Thymus (tissue), 11 donors: ENCODE data around the gene ANKRD29. TPM values are rescaled to one million over a fixed set of nuclear protein-coding genes. Genes with fewer than 3 reads are reported as not detected.

Experiments used
- DNase-seq, 9 donors: peaks; one replicate each; pipeline ENCODE4 v3.0.0-alpha.2; 2013; ENCODE audit warnings: low spot score in 9 of 9, low read depth in 6 of 9, missing footprints in 1 of 9
- H3K27ac ChIP-seq, 2 donors: one replicate each; pipeline ENCODE4 v1.5.1; 2013; ENCODE audit warnings: control low read depth in 1 of 2, low read depth in 1 of 2, low read length in 1 of 2, mild to moderate bottlenecking in 1 of 2, moderate library complexity in 1 of 2
- H3K27me3 ChIP-seq, 2 donors: one replicate each; pipeline ENCODE4 v1.5.1; 2013; ENCODE audit warnings: low read length in 1 of 2; ENCODE audit not compliant: control insufficient read depth in 2 of 2, insufficient read depth in 1 of 2
- H3K36me3 ChIP-seq, 2 donors: one replicate each; pipeline ENCODE4 v1.5.1; 2013; ENCODE audit warnings: low read length in 1 of 2, mild to moderate bottlenecking in 1 of 2, moderate library complexity in 1 of 2; ENCODE audit not compliant: control insufficient read depth in 2 of 2, insufficient read depth in 2 of 2
- H3K4me1 ChIP-seq, 2 donors: one replicate each; pipeline ENCODE4 v1.5.1; 2013; ENCODE audit warnings: low read length in 2 of 2; ENCODE audit not compliant: control insufficient read depth in 2 of 2, insufficient read depth in 2 of 2
- H3K4me3 ChIP-seq, 2 donors: one replicate each; pipeline ENCODE4 v1.5.1; 2013; ENCODE audit warnings: low read length in 2 of 2, control low read depth in 1 of 2, mild to moderate bottlenecking in 1 of 2
- H3K9me3 ChIP-seq, 2 donors: one replicate each; pipeline ENCODE4 v1.5.1; 2013; ENCODE audit warnings: low read length in 1 of 2, mild to moderate bottlenecking in 1 of 2; ENCODE audit not compliant: control insufficient read depth in 2 of 2, insufficient read depth in 1 of 2
- WGBS: extraction: QIAGEN DNeasy Blood & Tissue Kit; methylation state at CpG from one replicate; pipeline ENCODE4 v1.1.7; 2013; 5-methylcytosine and 5-hydroxymethylcytosine counted together
- polyA plus RNA-seq: library from polyadenylated mRNA; stranded (reverse); fragments of 200-250 nt; gene quantifications from one replicate; pipeline ENCODE4 v1.2.3, GENCODE V29; 2013
- total RNA-seq: library from RNA; stranded (reverse); fragments of 120-200 nt; gene quantifications from one replicate; pipeline ENCODE4 v1.2.4, GENCODE V29; 2013
- donor health status: healthy.

The ANKRD29 gene
- total and polyA plus RNA-seq, 2 donors: 3.4 to 13.0 TPM

GRCh38 chr18:23595591-23595990 is 67.1 kb downstream of the ANKRD29 start:
- Histone ChIP-seq H3K27me3 (no peaks in the 10 kb centered on the region), H3K36me3 (no peaks in the 10 kb centered on the region), H3K27ac (no peak overlapping the region), H3K4me3 (no peak overlapping the region), H3K9me3 (no peaks in the 10 kb centered on the region), H3K4me1 (no peaks in the 10 kb centered on the region)
- WGBS: 98% methylated on average over 7 of the region's 7 CpGs
- no peak for DNase-seq

GRCh38 chr18:23593720-23594119 is 69.0 kb downstream of the ANKRD29 start:
- Histone ChIP-seq H3K36me3 (no peaks in the 10 kb centered on the region), H3K4me1 (no peaks in the 10 kb centered on the region), H3K9me3 (no peaks in the 10 kb centered on the region), H3K4me3 (no peak overlapping the region), H3K27ac (no peak overlapping the region), H3K27me3 (peaks cover 0 to 2% of the 10 kb centered on the region in 2 donors)
- no peak for DNase-seq
- WGBS: 98% methylated on average over 2 of the region's 2 CpGs

- H3K36me3 ChIP-seq: no peaks in the 10 kb centered on the region
- no peak overlapping the region for H3K4me3 ChIP-seq
- no peaks in the 10 kb centered on the region for H3K9me3 ChIP-seq
- peaks cover 0 to 2% of the 10 kb centered on the region in 2 donors for H3K27me3 ChIP-seq
- H3K27ac ChIP-seq: no peak overlapping the region
- no peaks in the 10 kb centered on the region for H3K4me1 ChIP-seq
- WGBS: 99% methylated on average over 2 of the region's 2 CpGs
- no peak for DNase-seq
Measured at GRCh38 chr18:23592911-23593310, 69.8 kb downstream of the ANKRD29 start.

GRCh38 chr18:23591011-23591410 is 71.7 kb downstream of the ANKRD29 start:
- Histone ChIP-seq H3K27me3 (peaks cover 0 to 7% of the 10 kb centered on the region in 2 donors), H3K9me3 (no peaks in the 10 kb centered on the region), H3K4me1 (peaks cover 0 to 4% of the 10 kb centered on the region in 2 donors), H3K4me3 (no peak overlapping the region), H3K27ac (no peak overlapping the region), H3K36me3 (no peaks in the 10 kb centered on the region)
- WGBS: 100% methylated on average over 1 of the region's 1 CpG
- no peak for DNase-seq

DNA sequence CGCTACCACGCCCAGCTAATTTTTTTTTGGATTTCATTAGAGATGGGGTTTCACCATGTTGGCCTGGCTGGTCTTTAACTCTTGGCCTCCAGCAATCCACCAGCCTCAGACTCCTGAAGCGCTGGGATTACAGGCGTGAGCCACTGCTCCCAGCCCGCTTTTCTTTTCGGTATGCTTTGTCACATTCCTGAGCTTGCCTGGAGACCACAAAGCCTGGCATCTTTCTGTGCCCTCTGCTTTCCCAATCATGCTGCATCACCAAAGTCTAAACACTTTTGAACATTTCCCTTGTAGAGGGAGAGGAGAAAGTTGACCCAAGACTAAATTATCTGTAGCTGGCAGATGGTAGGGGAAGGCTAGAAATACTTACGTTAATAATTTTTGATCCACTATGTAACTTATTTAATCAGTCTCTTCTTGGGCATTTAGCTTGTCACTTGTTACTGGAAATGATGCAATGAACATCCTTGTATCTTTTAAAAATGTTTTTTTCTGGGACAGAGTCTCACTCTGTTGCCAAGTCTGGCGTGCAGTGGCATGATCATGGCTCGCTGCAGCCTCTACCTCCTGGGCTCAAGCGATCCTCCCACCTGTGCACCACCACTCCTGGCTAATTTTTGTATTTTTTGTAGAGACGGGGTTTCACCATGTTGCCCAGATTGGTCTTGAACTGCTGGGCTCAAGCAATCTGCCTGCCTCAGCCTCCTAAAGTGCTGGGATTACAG is 73.7 kb downstream of the ANKRD29 start:
- 94% methylated on average over 11 of the region's 11 CpGs for WGBS
- Histone ChIP-seq H3K4me3 (no peak overlapping the region), H3K36me3 (no peaks in the 10 kb centered on the region), H3K4me1 (peaks cover 5 to 18% of the 10 kb centered on the region in 2 donors), H3K27me3 (peaks cover 0 to 7% of the 10 kb centered on the region in 2 donors), H3K27ac (no peak overlapping the region), H3K9me3 (no peaks in the 10 kb centered on the region)
- DNase-seq: no peak

GRCh38 chr18:23587220-23587642 is 75.5 kb downstream of the ANKRD29 start:
- no peak for DNase-seq
- H3K9me3 ChIP-seq: no peaks in the 10 kb centered on the region
- peaks cover 0 to 4% of the 10 kb centered on the region in 2 donors for H3K36me3 ChIP-seq
- H3K27ac ChIP-seq: no peak overlapping the region
- 49% methylated on average over 7 of the region's 7 CpGs for WGBS
- peaks cover 5 to 20% of the 10 kb centered on the region in 2 donors for H3K4me1 ChIP-seq
- H3K4me3 ChIP-seq: peak overlapping the region; percentile 99
- H3K27me3 ChIP-seq: peaks cover 0 to 7% of the 10 kb centered on the region in 2 donors

DNA sequence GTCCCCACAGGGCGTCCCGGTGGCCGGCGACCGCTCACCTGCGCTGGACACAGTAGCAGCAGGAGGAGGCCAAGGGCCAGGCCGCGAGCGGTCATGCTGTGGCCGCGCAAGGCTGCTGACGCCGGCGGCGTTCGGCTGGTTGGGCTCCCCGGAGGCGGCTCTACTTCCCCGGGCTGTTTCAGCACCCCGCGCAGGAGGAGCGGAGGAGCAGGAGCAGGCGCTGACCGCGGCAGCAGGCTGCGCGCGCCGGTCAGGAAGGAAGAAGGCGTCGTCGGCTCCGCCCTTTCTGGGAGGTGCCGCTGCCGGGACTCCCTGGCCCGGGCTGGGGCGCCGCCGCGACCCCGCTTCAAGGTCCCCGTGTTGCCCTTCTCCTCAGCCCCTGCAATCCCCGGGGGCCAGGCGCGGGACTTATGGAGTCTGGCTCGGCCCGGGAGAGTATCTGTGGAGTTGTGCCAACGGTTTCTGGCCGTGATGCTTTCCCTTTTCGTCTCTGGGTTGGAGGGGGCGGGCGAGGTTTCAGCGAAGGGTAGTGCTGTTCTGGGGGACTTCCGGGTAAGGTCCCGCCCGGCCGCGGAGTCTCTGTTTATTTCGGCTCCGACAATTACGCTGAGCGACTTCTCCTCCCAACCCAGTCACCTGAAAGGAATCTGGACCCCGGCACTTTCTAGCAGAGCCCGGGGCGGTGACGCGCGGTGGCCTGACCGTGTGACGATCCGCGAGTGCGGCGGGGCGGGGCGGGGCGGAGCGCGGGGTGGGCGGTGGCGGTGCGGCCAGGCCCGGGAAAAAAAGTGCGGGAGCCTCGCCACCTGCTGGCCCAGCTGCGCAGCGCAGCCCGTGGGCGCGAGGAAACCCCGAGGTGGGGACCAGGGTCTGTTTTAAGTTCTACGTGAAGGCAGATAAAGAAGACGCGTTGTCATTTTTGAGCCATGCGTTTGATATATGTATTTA is 76.2 kb downstream of the ANKRD29 start, which contains the start of gene NPC1:
Gene NPC1 (minus strand): TSS at position 258 of the 948 bp plus-strand sequence. CDS start 163 bp downstream, at position 95.
- Histone ChIP-seq H3K27me3 (peaks cover 0 to 7% of the 10 kb centered on the region in 2 donors), H3K9me3 (no peaks in the 10 kb centered on the region), H3K4me3 (peak within 1 kb of the TSS; percentile 99), H3K4me1 (peaks cover 5 to 23% of the 10 kb centered on the region in 2 donors), H3K27ac (peak within 1 kb of the TSS; percentile 96 to 98), H3K36me3 (peaks cover 0 to 8% of the 10 kb centered on the region in 2 donors)
- peak; percentile 78 to 97 (median 91) for DNase-seq
- WGBS: under 1% methylated on average over 95 of the region's 95 CpGs

DNA sequence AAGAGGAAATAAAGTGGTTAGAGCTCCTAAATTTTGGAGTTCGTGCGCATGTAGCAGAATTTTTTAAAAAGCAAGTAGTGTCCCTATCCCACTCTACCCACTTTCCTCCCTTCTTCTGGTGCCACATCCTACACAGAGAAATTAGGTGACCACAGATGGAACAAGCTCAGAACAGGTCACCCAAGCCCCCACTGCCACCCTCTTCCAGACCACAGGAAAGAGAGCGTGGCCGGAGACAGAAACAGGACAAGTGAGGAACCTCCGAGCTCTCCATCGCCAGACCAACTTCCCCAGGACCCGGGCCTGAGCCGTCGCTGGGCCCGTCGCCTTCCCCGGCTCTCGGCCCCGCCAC is 76.8 kb downstream of the ANKRD29 start:
- Histone ChIP-seq H3K4me1 (peaks cover 5 to 23% of the 10 kb centered on the region in 2 donors), H3K27me3 (peaks cover 0 to 7% of the 10 kb centered on the region in 2 donors), H3K27ac (peak overlapping the region; percentile 81 to 96), H3K36me3 (peaks cover 0 to 11% of the 10 kb centered on the region in 2 donors), H3K4me3 (peak overlapping the region; percentile 99), H3K9me3 (no peaks in the 10 kb centered on the region)
- under 1% methylated on average over 14 of the region's 14 CpGs for WGBS
- DNase-seq: no peak
